Breast epithelium (tissue), 4 donors: Measurements from ENCODE around the gene LRRK1. TPM values are rescaled to one million over a fixed set of nuclear protein-coding genes. Genes with fewer than 3 reads are reported as not detected.

Experiments used
- DNase-seq, 2 donors: peaks; one replicate each; pipeline ENCODE4 v3.0.0-alpha.2; 2019; ENCODE audit warnings: low spot score in 2 of 2
- H3K27ac ChIP-seq, 2 donors: fragments of 200-600 bp; sonication (generic) in 1 of 2; one replicate each; pipeline ENCODE4 v1.5.1; 2016 to 2019; ENCODE audit warnings: mild to moderate bottlenecking in 1 of 2
- H3K27me3 ChIP-seq, 2 donors: fragments of 200-600 bp; sonication (generic) in 1 of 2; one replicate each; pipeline versions ENCODE4 v1.5.1 to v1.6.0; 2017 to 2019; ENCODE audit warnings: control low read depth in 1 of 2, mild to moderate bottlenecking in 1 of 2
- H3K36me3 ChIP-seq: fragments of 200-600 bp; one replicate; pipeline ENCODE4 v1.5.1; 2019
- H3K4me1 ChIP-seq, 2 donors: fragments of 200-600 bp; sonication (generic); one replicate each; pipeline ENCODE4 v1.5.1; 2016 to 2019; ENCODE audit warnings: control low read depth in 1 of 2
- H3K4me3 ChIP-seq, 3 donors: fragments of 200-600 bp; sonication (generic); 1 replicate in 2 of 3; 2 replicates in 1 of 3; pipeline ENCODE4 v1.5.1; 2016 to 2019; ENCODE audit warnings: mild to moderate bottlenecking in 3 of 3, moderate library complexity in 2 of 3
- H3K9me3 ChIP-seq, 2 donors: fragments of 200-600 bp; sonication (generic) in 1 of 2; one replicate each; pipeline ENCODE4 v1.5.1; 2016 to 2019; ENCODE audit warnings: control low read depth in 1 of 2
- POLR2A ChIP-seq: fragments of 450-650 bp; IDR thresholded peaks from one replicate; pipeline ENCODE4 v1.6.1; 2016; ENCODE audit warnings: antibody characterized with exemption, mild to moderate bottlenecking, moderate library complexity
- POLR2AphosphoS5 ChIP-seq, 3 donors: sonication (generic); formaldehyde crosslinking; IDR thresholded peaks; one replicate each; pipeline ENCODE4 v1.6.1; 2017; ENCODE audit warnings: antibody characterized with exemption in 3 of 3
- intact Hi-C: fragments of 100-400 bp; cut with DNase I; formaldehyde crosslinking; loops from one replicate; pipeline ENCODE4 v1.15.1; 2023; ENCODE audit warnings: low total_unique reads
- total RNA-seq, 3 donors: library from RNA; depleted of rRNA; stranded (reverse); fragments of >200 nt; gene quantifications; one replicate each; pipeline ENCODE4 v1.1.0, GENCODE V29; 2016
- TF ChIP-seq, protein P1 (sequence below), 3 donors: fragments of 450-650 bp; IDR thresholded peaks; one replicate each; pipeline ENCODE4 v1.5.1; 2016 to 2017; ENCODE audit warnings: antibody characterized with exemption in 3 of 3, mild to moderate bottlenecking in 3 of 3, moderate library complexity in 3 of 3

The LRRK1 gene
- total RNA-seq, 3 donors from 2014 or later: 10.1 to 18.7 (median 14.4) TPM

DNA sequence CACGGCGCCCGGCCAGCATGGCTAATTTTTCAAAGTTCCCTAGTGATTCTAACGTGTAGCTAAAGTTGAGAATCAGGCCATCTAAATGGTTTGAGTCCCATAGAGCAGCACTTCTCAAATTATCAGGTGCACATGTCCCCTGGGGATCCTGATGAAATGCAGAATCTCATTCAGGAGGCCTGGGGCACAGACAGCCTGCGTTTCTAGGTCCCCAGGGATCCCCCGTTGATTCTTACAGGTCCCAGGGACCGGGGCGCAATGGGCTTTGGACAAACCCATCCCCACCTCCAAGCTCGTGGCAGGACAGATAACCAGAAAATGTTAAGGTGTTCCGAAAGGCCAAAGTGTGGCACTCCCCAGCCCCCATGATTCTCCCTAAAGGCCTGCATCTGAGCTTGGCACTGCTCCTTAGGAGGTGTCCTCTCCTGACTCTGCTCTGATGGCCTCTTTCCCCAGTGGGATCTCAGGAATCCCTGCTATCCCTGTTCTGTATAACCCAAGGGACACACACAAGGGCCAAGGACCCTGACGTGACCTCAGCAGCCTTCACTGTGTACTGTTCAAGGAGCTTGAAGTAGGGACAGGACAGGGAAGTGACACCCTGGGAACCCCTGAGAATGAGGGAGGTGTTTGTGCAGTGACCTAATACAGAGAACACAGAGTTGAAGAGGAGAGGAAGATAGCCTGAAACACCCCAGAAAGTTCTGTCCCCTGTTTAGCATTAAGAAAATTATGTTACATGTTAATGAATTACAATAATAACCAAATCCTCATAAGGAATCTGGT lies 8.0 kb downstream of the LRRK1 start:
- intact Hi-C loops: no loop called here

DNA sequence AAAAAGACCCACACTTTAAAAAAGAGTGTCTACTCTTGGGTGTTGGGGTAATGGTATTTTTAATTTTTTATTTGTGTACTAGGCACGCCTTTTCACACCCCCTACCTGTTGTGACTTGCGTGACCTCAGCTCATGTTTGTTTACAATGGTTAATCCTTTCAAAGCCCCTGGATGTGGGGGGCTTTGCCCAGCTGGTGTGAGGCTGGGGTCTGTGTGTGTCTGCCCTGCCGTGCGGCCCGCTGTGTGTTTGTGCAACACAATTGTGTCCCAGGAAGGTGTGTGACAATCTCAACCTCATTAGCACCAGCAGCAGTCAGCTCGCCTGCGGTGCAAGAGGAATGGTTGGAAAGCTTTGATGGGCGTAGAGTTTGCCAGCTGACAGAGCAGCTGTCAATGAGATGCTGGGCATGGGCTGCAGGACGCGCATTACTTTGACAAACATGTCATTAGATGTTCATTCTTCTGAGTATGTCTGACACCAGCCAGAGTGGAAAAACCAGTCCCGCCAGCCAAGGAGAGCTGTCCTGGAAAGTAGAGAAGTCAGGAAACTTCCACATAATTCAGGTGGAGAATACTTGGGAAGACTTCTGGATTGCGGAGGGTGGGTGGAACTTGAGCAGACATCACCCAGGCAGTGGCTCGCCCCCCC lies 9.6 kb downstream of the LRRK1 start:
- no peaks in the 10 kb centered on the region for H3K9me3 ChIP-seq
- intact Hi-C loops: no loop called here
- no peak for TF ChIP-seq POLR2A
- TF ChIP-seq, protein P1, sequence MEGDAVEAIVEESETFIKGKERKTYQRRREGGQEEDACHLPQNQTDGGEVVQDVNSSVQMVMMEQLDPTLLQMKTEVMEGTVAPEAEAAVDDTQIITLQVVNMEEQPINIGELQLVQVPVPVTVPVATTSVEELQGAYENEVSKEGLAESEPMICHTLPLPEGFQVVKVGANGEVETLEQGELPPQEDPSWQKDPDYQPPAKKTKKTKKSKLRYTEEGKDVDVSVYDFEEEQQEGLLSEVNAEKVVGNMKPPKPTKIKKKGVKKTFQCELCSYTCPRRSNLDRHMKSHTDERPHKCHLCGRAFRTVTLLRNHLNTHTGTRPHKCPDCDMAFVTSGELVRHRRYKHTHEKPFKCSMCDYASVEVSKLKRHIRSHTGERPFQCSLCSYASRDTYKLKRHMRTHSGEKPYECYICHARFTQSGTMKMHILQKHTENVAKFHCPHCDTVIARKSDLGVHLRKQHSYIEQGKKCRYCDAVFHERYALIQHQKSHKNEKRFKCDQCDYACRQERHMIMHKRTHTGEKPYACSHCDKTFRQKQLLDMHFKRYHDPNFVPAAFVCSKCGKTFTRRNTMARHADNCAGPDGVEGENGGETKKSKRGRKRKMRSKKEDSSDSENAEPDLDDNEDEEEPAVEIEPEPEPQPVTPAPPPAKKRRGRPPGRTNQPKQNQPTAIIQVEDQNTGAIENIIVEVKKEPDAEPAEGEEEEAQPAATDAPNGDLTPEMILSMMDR (IDR thresholded peaks at IDR 0.05): no peak
- no peak for TF ChIP-seq POLR2AphosphoS5 (IDR thresholded peaks at IDR 0.05)
- no peak overlapping the region for H3K4me3 ChIP-seq
- peaks cover 0 to 9% of the 10 kb centered on the region in 2 donors for H3K4me1 ChIP-seq
- no peak for DNase-seq
- no peaks in the 10 kb centered on the region for H3K27me3 ChIP-seq
- H3K27ac ChIP-seq: peak overlapping the region; percentile 4 to 14
- no peaks in the 10 kb centered on the region for H3K36me3 ChIP-seq

More for the DNA sequence above, 8.0 kb downstream of the LRRK1 start:
- no peak for DNase-seq
- H3K36me3 ChIP-seq: no peaks in the 10 kb centered on the region
- H3K9me3 ChIP-seq: no peaks in the 10 kb centered on the region
- TF ChIP-seq, protein P1 (IDR thresholded peaks at IDR 0.05): no peak
- TF ChIP-seq POLR2A (no peak), POLR2AphosphoS5 (IDR thresholded peaks at IDR 0.05) (no peak)
- H3K27ac ChIP-seq: no peak overlapping the region
- H3K27me3 ChIP-seq: no peaks in the 10 kb centered on the region
- H3K4me1 ChIP-seq: peaks cover 0 to 9% of the 10 kb centered on the region in 2 donors
- no peak overlapping the region for H3K4me3 ChIP-seq

DNA sequence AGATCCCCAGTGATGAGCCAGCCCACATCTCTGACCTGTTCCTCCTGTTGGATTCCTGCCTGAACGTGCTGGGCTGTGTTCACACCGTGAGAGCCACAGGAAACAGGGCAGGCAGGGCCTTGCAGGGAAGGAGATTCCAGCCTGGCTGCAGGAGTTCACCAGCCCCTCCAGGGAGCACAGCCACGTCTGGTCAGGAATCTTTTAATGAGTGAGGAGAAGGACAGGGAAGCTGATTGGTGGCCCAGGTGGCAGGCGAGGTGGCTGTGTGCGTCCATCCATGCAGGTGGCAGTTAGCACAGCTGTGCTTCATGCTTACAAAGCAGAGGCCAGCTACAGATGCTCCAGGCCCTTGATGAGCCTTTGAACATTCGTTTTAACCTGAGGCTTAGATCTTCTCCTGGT lies 10.5 kb downstream of the LRRK1 start:
- Histone ChIP-seq H3K4me1 (peaks cover 0 to 9% of the 10 kb centered on the region in 2 donors), H3K27me3 (no peaks in the 10 kb centered on the region), H3K36me3 (no peaks in the 10 kb centered on the region), H3K27ac (peak overlapping the region; percentile 4 to 14), H3K9me3 (no peaks in the 10 kb centered on the region), H3K4me3 (no peak overlapping the region)
- intact Hi-C loops: no loop called here
- TF ChIP-seq POLR2AphosphoS5 (IDR thresholded peaks at IDR 0.05): no peak
- no peak for TF ChIP-seq POLR2A
- TF ChIP-seq, protein P1 (IDR thresholded peaks at IDR 0.05): no peak
- no peak for DNase-seq

DNA sequence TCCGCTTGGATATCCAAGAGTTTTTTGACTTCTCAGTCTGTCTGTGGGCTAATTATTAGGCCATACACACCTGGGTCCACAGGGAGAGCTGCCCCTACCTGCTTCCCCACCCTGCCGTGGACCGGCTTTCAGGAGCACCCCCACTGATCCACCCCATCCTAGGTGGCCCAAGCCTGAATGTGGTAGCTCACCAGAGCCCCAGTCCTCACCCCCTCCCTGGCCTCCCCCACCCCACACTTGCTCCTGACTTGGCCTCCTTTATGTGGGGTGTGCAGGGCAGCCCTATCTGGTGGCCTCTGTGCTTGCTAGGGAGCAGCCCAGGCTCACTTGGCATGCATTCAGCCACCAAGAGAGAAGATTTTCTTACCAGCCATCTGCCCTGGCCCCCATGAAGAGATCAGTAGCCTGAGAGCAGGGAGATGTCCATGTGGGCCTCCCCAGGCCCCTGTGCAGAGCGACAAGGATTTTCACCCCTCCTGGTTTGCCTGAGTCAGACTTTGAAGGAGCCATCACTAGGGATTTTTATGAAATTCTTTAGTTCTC lies 11.2 kb downstream of the LRRK1 start:
- H3K9me3 ChIP-seq: no peaks in the 10 kb centered on the region
- no peak overlapping the region for H3K4me3 ChIP-seq
- TF ChIP-seq, protein P1 (IDR thresholded peaks at IDR 0.05): no peak
- TF ChIP-seq POLR2A (no peak), POLR2AphosphoS5 (IDR thresholded peaks at IDR 0.05) (no peak)
- intact Hi-C loops: no loop called here
- peaks cover 0 to 9% of the 10 kb centered on the region in 2 donors for H3K4me1 ChIP-seq
- no peak for DNase-seq
- H3K36me3 ChIP-seq: no peaks in the 10 kb centered on the region
- no peak overlapping the region for H3K27ac ChIP-seq
- no peaks in the 10 kb centered on the region for H3K27me3 ChIP-seq
